ENCODE measurements around the gene NF2.

DNA sequence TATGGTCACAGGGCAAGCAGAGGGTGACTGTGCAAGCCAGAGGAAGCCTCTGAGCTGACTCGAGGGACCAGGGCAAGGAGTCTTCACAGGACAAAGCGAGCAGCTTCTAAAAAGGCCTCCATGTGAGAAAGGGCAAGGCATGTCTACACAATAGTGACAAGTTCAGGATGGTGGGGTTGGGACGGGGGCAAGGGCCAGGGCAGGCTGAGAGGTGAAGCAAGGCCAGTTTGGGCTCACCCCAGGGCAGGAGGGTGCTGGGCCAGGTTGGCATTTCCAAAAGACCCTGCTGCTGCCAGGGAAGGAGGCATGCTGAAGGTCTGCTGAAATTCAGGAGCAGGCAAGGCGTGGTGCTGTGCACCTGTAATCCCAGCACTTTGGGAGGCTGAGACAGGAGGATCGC is 104.0 kb downstream of the NF2 start:
- no peak for TF ChIP-seq POLR2A (IDR thresholded peaks at IDR 0.05; ENCODE audit: extremely low read depth, insufficient read length)
- TF ChIP-seq CTCF (IDR thresholded peaks at IDR 0.05; ENCODE audit: low read depth, low read length), result no peak
- no peak for TF ChIP-seq MYC (IDR thresholded peaks at IDR 0.05; ENCODE audit: low read depth, low read length)

Data from NB4 (cell line).